Spleen (tissue), 11 donors: Measurements from ENCODE around the gene WDR20. TPM values are rescaled to one million over a fixed set of nuclear protein-coding genes. Genes with fewer than 3 reads are reported as not detected.

ENCODE experiments used
- DNase-seq: peaks from one replicate; pipeline ENCODE4 v3.0.0-alpha.2; 2020
- H3K27ac ChIP-seq, 8 donors: fragments of 200-600 bp; sonication (generic) in 7 of 8; 1 replicate in 4 of 8; 2 replicates in 4 of 8; pipeline versions ENCODE4 v1.5.0 to v1.8.0; 2016 to 2021; ENCODE audit warnings: inconsistent platforms in 4 of 8, mild to moderate bottlenecking in 4 of 8, moderate library complexity in 1 of 8
- H3K27me3 ChIP-seq, 7 donors: fragments of 200-600 bp; sonication (generic) in 6 of 7; replicated peaks in 1 of 7; 1 replicate in 4 of 7; 2 replicates in 3 of 7; pipeline versions ENCODE4 v1.5.0 to v1.8.0; 2016 to 2021; ENCODE audit warnings: inconsistent platforms in 3 of 7, mild to moderate bottlenecking in 1 of 7
- H3K36me3 ChIP-seq, 6 donors: fragments of 200-600 bp; sonication (generic) in 5 of 6; 1 replicate in 4 of 6; 2 replicates in 2 of 6; pipeline versions ENCODE4 v1.5.0 to v1.8.0; 2016 to 2021; ENCODE audit warnings: inconsistent platforms in 2 of 6
- H3K4me1 ChIP-seq, 6 donors: fragments of 200-600 bp; sonication (generic) in 5 of 6; 1 replicate in 3 of 6; 2 replicates in 3 of 6; pipeline versions ENCODE4 v1.5.0 to v1.8.0; 2016 to 2021; ENCODE audit warnings: inconsistent platforms in 3 of 6
- H3K4me3 ChIP-seq, 8 donors: fragments of 200-600 bp; sonication (generic) in 7 of 8; 1 replicate in 4 of 8; 2 replicates in 4 of 8; pipeline versions ENCODE4 v1.5.0 to v1.8.0; 2016 to 2021; ENCODE audit warnings: inconsistent platforms in 4 of 8, mild to moderate bottlenecking in 4 of 8, moderate library complexity in 2 of 8
- H3K9me3 ChIP-seq, 8 donors: fragments of 200-600 bp; sonication (generic) in 7 of 8; 1 replicate in 4 of 8; 2 replicates in 4 of 8; pipeline versions ENCODE4 v1.5.0 to v1.8.0; 2016 to 2021; ENCODE audit warnings: inconsistent platforms in 4 of 8
- POLR2A ChIP-seq, 3 donors: fragments of 450-650 bp; IDR thresholded peaks; one replicate each; pipeline ENCODE4 v1.5.1; 2017; ENCODE audit warnings: antibody characterized with exemption in 3 of 3, mild to moderate bottlenecking in 1 of 3
- POLR2AphosphoS5 ChIP-seq, 3 donors: sonication (generic); formaldehyde crosslinking; IDR thresholded peaks; one replicate each; pipeline ENCODE4 v1.5.1; 2017; ENCODE audit warnings: antibody characterized with exemption in 3 of 3
- WGBS, 5 donors: extraction: QIAGEN DNeasy Blood & Tissue Kit in 3 of 5; methylation state at CpG; one replicate each; pipeline versions ENCODE4 v1.1.5 to v1.1.7; 2013 to 2018; 5-methylcytosine and 5-hydroxymethylcytosine counted together
- intact Hi-C: fragments of 100-400 bp; cut with DNase I; formaldehyde crosslinking; loops from one replicate; pipeline ENCODE4 v1.15.0; 2023; ENCODE audit warnings: low total_unique reads
- polyA plus RNA-seq, 3 donors: library from polyadenylated mRNA; stranded (reverse); fragments of 200-250 nt; gene quantifications; one replicate each; pipeline ENCODE4 v1.2.1, GENCODE V29; 2013
- total RNA-seq, 7 donors: library from RNA; depleted of rRNA in 3 of 7; stranded (reverse); fragments of >200 nt in 3 of 7; fragmentation: NEBNext Ultra II Directional in 4 of 7; extraction: Animal tissue kit (Norgen Biotek cat#: 25700) in 4 of 7; gene quantifications; one replicate each; pipeline versions ENCODE4 v1.1.0 to v1.2.1, GENCODE V29; 2016 to 2021
- TF ChIP-seq, protein P1 (sequence below), 11 experiments: fragments of 200-600 bp in 7 of 11; fragments of 450-650 bp in 4 of 11; sonication (generic) in 4 of 11; IDR thresholded peaks in 8 of 11; conservative IDR thresholded peaks in 3 of 11; 1 replicate in 7 of 11; 2 replicates in 4 of 11; pipeline versions ENCODE4 v1.4.0 to v1.8.0; 2016 to 2021; ENCODE audit warnings: antibody characterized with exemption in 11 of 11, inconsistent platforms in 4 of 11, mild to moderate bottlenecking in 1 of 11
- donor health status: healthy with polysubstance abuse.
- donor health status: DM: no; HTN: no; CAD: no; lungs with moderate emphysema.
- donor health status: DM: no; HTN: no; CAD: no.
- donor health status: Bipolar disorder and iron deficiency.
- donor health status: healthy.
- donor health status: DM: no; HTN: no; CAD: no.
- donor health status: DM: yes; HTN: yes; CAD: no.

Gene WDR20
- total and polyA plus RNA-seq, 10 donors: 8.7 to 40.8 (median 28.2) TPM

GRCh38 chr14:102121567-102121966 is 18.1 kb upstream of the WDR20 start:
- peaks cover 0 to 9% (median 0%) of the 10 kb centered on the region in 6 donors for H3K36me3 ChIP-seq
- no peaks in the 10 kb centered on the region for H3K4me1 ChIP-seq
- peaks cover 0 to 14% (median 10%) of the 10 kb centered on the region in 8 donors for H3K9me3 ChIP-seq
- no peak for TF ChIP-seq POLR2A (IDR thresholded peaks at IDR 0.05)
- TF ChIP-seq, protein P1, sequence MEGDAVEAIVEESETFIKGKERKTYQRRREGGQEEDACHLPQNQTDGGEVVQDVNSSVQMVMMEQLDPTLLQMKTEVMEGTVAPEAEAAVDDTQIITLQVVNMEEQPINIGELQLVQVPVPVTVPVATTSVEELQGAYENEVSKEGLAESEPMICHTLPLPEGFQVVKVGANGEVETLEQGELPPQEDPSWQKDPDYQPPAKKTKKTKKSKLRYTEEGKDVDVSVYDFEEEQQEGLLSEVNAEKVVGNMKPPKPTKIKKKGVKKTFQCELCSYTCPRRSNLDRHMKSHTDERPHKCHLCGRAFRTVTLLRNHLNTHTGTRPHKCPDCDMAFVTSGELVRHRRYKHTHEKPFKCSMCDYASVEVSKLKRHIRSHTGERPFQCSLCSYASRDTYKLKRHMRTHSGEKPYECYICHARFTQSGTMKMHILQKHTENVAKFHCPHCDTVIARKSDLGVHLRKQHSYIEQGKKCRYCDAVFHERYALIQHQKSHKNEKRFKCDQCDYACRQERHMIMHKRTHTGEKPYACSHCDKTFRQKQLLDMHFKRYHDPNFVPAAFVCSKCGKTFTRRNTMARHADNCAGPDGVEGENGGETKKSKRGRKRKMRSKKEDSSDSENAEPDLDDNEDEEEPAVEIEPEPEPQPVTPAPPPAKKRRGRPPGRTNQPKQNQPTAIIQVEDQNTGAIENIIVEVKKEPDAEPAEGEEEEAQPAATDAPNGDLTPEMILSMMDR (IDR thresholded peaks at IDR 0.05 in 8 of 11, conservative IDR thresholded peaks at IDR 0.05 in 3 of 11): no peak
- TF ChIP-seq POLR2AphosphoS5 (IDR thresholded peaks at IDR 0.05): no peak
- no peak overlapping the region for H3K27ac ChIP-seq
- no peak for DNase-seq
- no peaks in the 10 kb centered on the region for H3K27me3 ChIP-seq
- H3K4me3 ChIP-seq: no peak overlapping the region
- WGBS, 5 donors: 85 to 98% (median 94%) methylated on average over 1 of the region's 1 CpG
- intact Hi-C loops: no loop called here

- H3K9me3 ChIP-seq: no peaks in the 10 kb centered on the region
- H3K27ac ChIP-seq: no peak overlapping the region
- intact Hi-C loops: no loop called here
- no peak overlapping the region for H3K4me3 ChIP-seq
- DNase-seq: no peak
- H3K27me3 ChIP-seq: no peaks in the 10 kb centered on the region
- no peaks in the 10 kb centered on the region for H3K36me3 ChIP-seq
- TF ChIP-seq, protein P1 (IDR thresholded peaks at IDR 0.05 in 8 of 11, conservative IDR thresholded peaks at IDR 0.05 in 3 of 11): no peak
- TF ChIP-seq POLR2AphosphoS5 (IDR thresholded peaks at IDR 0.05) (no peak), POLR2A (IDR thresholded peaks at IDR 0.05) (no peak)
- H3K4me1 ChIP-seq: no peaks in the 10 kb centered on the region
These were observed 15.3 kb upstream of the WDR20 start for GRCh38 chr14:102124419-102124818.

- Histone ChIP-seq H3K27ac (no peak overlapping the region), H3K9me3 (no peaks in the 10 kb centered on the region), H3K27me3 (no peaks in the 10 kb centered on the region), H3K4me1 (no peaks in the 10 kb centered on the region), H3K4me3 (no peak overlapping the region), H3K36me3 (no peaks in the 10 kb centered on the region)
- 84 to 95% (median 90%) methylated on average over 5 of the region's 5 CpGs for WGBS, 5 donors
- no peak for DNase-seq
- TF ChIP-seq, protein P1 (IDR thresholded peaks at IDR 0.05 in 8 of 11, conservative IDR thresholded peaks at IDR 0.05 in 3 of 11): no peak
- no peak for TF ChIP-seq POLR2A (IDR thresholded peaks at IDR 0.05)
- intact Hi-C loops: no loop called here
These were observed 14.2 kb upstream of the WDR20 start for GRCh38 chr14:102125546-102125945.

DNA sequence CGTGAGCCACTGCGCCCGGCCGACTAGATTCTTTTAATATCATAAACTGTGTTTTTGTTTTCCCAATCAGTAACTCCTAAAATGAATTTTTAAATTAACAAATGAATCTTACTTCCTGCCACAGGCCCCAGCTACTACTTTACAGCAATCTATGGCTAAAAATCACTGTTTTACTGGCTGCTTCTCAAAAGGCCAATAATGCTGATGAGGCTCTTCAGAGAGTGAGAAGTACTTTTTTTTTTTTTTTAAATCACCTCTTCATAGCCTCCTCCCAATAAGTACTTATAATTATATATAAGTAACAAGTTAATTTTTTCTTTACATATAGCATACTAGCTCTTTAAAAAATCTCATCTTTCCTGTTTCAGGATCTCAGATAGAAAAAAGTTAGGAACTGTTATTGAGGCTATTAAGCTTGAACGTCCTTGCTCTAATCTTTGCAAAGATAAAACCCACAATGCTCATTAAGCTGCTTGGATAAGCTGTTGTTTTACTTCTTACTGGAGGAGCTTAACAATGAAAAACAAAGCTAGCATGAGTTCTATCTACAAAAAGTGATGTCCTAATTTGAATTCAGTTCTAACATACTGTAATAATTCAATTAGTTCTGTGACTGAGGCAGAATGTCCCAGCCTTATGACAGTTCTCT is 12.8 kb upstream of the WDR20 start:
- no peak for TF ChIP-seq POLR2A (IDR thresholded peaks at IDR 0.05)
- no peak for TF ChIP-seq POLR2AphosphoS5 (IDR thresholded peaks at IDR 0.05)
- TF ChIP-seq, protein P1 (IDR thresholded peaks at IDR 0.05 in 8 of 11, conservative IDR thresholded peaks at IDR 0.05 in 3 of 11): no peak

More for the DNA sequence above, 12.8 kb upstream of the WDR20 start:
- no peak overlapping the region for H3K4me3 ChIP-seq
- intact Hi-C loops: no loop called here
- WGBS, 5 donors: 88 to 92% (median 89%) methylated on average over 5 of the region's 5 CpGs
- no peak for DNase-seq
- H3K36me3 ChIP-seq: no peaks in the 10 kb centered on the region
- no peaks in the 10 kb centered on the region for H3K9me3 ChIP-seq
- no peaks in the 10 kb centered on the region for H3K27me3 ChIP-seq
- H3K27ac ChIP-seq: no peak overlapping the region
- H3K4me1 ChIP-seq: no peaks in the 10 kb centered on the region
